Mesangial cell (primary cell): Measurements from ENCODE around the gene ARMH1. TPM values are rescaled to one million over a fixed set of nuclear protein-coding genes. Genes with fewer than 3 reads are reported as not detected.

ENCODE experiments used
- total RNA-seq: library from RNA; depleted of rRNA; stranded (reverse); fragments of >200 nt; gene quantifications from 2 replicates; pipeline ENCODE4 v1.2.3, GENCODE V29; 2015

ARMH1 gene
- 1.4 TPM in 1 of 2 replicates, not detected in the other for total RNA-seq

DNA sequence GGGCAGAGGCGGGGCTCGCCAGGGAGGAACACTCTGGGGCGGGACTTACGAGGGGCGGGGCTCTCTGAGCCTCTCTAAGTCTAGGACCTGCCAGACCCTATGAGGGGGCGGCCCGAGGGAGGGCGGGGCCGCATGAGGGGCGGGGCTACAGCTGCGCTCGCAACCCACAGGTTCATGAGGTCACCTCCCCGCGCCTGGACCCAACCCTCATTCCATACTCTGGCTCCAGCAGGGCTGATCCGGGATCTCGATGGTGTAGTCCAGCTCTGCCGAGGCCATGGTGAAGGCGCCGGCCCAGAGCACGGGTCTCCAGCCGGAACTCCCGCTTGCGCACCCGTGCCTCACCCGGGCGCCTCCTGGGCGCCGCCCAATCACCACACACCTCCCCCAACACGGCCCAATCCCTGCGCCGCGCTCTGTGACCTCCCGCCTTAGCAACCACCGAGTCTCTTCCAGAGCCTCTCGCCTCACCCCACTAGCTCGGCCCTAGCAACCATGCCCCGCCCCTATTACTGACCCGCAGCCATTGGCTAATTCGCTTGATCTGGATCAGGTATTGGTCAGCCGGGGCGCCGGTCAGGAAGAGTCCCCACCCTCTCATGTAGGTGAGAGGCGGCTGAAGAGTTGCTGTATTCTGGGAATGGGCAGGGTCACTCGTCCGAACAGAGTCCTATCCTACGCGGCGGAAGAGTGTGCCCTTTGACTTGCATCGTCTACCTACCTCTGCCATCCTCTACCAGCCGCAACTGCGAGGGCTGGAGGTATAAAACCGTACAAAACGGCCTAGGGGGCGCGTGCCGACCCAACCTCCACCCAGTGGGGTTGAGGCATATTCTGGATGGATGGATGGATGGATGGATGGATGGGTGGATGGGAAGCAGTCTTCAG is at the start of gene ARMH1, which contains the start of gene TMEM53:
ARMH1 (plus strand) TSS at position 602 of the 888 bp plus-strand sequence. CDS start 14,984 bp downstream, outside the sequence.
TMEM53 (minus strand) TSS at position 369 of the 888 bp plus-strand sequence; CDS start at position 279, 90 bp downstream.

DNA sequence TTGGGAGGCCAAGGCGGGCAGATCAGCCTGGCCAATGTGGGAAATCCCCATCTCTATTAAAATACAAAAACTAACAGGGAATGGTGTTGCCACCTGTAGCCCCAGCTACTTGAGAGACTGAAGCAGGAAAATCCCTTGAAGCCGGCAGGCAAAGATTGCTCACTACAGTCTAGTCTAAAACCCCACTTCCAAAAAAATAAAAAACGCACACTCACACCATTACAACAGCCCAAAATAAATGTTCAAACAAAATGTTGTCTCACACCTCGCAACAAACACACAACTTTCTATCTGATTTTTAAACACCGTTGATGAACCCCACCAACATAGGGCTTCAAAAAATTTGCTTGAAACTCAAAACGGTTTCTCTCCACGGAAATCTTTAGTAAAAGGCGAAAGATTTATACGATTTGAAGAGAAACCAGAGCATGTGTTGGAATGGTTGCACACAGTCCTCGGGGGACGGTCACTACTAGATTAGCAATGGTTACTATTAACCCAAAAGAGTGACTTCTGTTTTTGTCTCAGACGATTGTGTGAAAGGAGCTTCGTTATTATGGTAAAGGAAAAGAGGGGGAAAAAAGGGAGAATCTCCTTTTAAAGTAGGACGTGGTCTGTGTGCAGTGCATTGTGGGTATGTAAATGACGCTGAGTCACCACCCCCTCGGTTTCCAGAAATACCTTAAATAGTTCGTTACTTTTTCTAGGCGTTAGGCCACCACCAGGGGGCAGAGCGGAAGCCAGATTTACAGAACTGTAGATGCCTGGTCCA is 56.4 kb downstream of the ARMH1 start, which contains the start of gene RNU5D-1:
RNU5D-1 (minus strand) TSS at position 430 of the 772 bp plus-strand sequence.

DNA sequence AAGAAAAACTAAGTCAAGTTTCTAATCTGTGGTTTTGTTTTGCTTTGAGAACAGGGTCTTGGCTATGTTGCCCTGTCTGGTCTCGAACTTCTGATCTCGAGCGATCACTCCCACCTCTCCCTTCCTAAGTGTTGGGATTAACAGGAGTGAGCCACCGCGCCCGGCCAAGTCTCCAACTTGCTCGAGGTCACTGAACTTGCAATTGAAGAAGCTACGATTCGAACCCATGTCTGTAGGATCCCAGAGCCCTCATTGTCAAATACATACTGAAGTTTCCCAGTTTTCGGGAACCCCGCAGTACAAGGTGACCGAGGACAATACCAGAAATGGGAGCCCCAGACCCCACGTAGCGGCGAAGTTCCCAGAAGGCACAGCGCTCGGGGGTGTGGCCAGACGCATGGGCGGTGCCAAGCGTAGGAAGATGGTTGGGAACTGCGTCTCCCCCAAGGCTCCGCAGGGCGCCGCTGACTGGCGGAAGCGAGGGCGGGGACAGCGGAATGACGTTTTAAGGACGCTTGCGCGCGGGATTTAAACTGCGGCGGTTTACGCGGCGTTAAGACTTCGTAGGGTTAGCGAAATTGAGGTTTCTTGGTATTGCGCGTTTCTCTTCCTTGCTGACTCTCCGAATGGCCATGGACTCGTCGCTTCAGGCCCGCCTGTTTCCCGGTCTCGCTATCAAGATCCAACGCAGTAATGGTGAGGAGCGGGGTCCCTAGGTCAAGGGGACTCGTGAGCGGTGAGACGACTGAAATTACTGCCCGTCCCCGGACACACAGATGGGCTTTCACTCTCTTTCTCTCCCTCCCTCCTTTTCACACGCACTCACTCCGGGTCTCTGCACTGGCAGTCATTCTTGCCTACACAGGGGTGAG is 65.0 kb downstream of the ARMH1 start, which contains the start of gene KIF2C:
KIF2C (plus strand) TSS at position 531 of the 872 bp plus-strand sequence; CDS start at position 627, 96 bp downstream.

Other genes starting within 250 kb of the ARMH1 start
- gene TMEM53, start 233 bp upstream of the ARMH1 start, total RNA-seq, result 9.0 and 15.2 TPM in 2 replicates
- gene RNU5D-1, start 56.5 kb downstream of the ARMH1 start, total RNA-seq, result not detected in 2 replicates
- gene KIF2C, start 65.1 kb downstream of the ARMH1 start, total RNA-seq, result 3.9 and 84.2 TPM in 2 replicates
- 1,486 and 1,507 TPM in 2 replicates for gene RPS8, start 100.8 kb downstream of the ARMH1 start, total RNA-seq
- gene BEST4, start 113.5 kb downstream of the ARMH1 start, total RNA-seq, result under 0.01 and 0.38 TPM in 2 replicates
- gene PLK3, start 125.7 kb downstream of the ARMH1 start, total RNA-seq, result 19.6 and 21.9 TPM in 2 replicates
- gene DYNLT4, start 132.6 kb downstream of the ARMH1 start, total RNA-seq, result 0.76 TPM in 1 of 2 replicates, not detected in the other
- 3.4 and 13.3 TPM in 2 replicates for gene BTBD19, start 133.8 kb downstream of the ARMH1 start, total RNA-seq
- gene PTCH2, start 168.5 kb downstream of the ARMH1 start, total RNA-seq, result under 0.01 TPM in 2 replicates